ENCODE data around the gene DOP1B. TPM values are rescaled to one million over a fixed set of nuclear protein-coding genes. Genes with fewer than 3 reads are reported as not detected.
A peak's percentile ranks its signal among the peaks of the same experiment; 100 is the strongest.
"Not testable (repeated sequence)": the region's sequence is repeated elsewhere in the genome, so short reads cannot be mapped to it uniquely, and the experiment has no call there.

Gene DOP1B
- 3.5 and 4.3 TPM in 2 replicates for total RNA-seq (2014; rRNA removed; shearing (Covaris generic))

- DNase-seq (ENCODE audit: low spot score): no peak
These were observed at the start of gene DOP1B for GRCh38 chr21:36156815-36157670. DOP1B (plus strand) TSS chr21:36156824; CDS start chr21:36164734, 7,910 bp downstream.

- no peak for DNase-seq (ENCODE audit: low spot score)
These were observed 46.8 kb upstream of the DOP1B start for GRCh38 chr21:36109868-36110267.

- DNase-seq (ENCODE audit: low spot score): no peak
These were observed 45.4 kb upstream of the DOP1B start for GRCh38 chr21:36111238-36111637.

- peak; percentile 43 for DNase-seq (ENCODE audit: low spot score)
These were observed 42.8 kb upstream of the DOP1B start for GRCh38 chr21:36113647-36114428.

GRCh38 chr21:36115138-36115730 is 41.4 kb upstream of the DOP1B start:
- DNase-seq (ENCODE audit: low spot score): no peak

GRCh38 chr21:36117286-36117741 is 39.3 kb upstream of the DOP1B start:
- no peak for DNase-seq (ENCODE audit: low spot score)

GRCh38 chr21:36120304-36120888 is 36.2 kb upstream of the DOP1B start:
- no peak for DNase-seq (ENCODE audit: low spot score)

GRCh38 chr21:36122977-36123376 is 33.6 kb upstream of the DOP1B start:
- no peak for DNase-seq (ENCODE audit: low spot score)

- DNase-seq (ENCODE audit: low spot score): no peak
These were observed 32.2 kb upstream of the DOP1B start for GRCh38 chr21:36124395-36124794.

- peak; percentile 51 for DNase-seq (ENCODE audit: low spot score)
These were observed 31.0 kb upstream of the DOP1B start for GRCh38 chr21:36125512-36126207.

GRCh38 chr21:36126208-36126565 is 30.4 kb upstream of the DOP1B start:
- no peak for DNase-seq (ENCODE audit: low spot score)

GRCh38 chr21:36126621-36127110 is 30.0 kb upstream of the DOP1B start:
- no peak for DNase-seq (ENCODE audit: low spot score)

GRCh38 chr21:36127250-36127904 is 29.2 kb upstream of the DOP1B start:
- DNase-seq (ENCODE audit: low spot score): no peak

GRCh38 chr21:36127977-36128376 is 28.6 kb upstream of the DOP1B start:
- no peak for DNase-seq (ENCODE audit: low spot score)

GRCh38 chr21:36129219-36129618 is 27.4 kb upstream of the DOP1B start:
- DNase-seq (ENCODE audit: low spot score): no peak

GRCh38 chr21:36130414-36130762 is 26.2 kb upstream of the DOP1B start:
- not testable (repeated sequence) for DNase-seq (ENCODE audit: low spot score)

- not testable (repeated sequence) for DNase-seq (ENCODE audit: low spot score)
These were observed 25.8 kb upstream of the DOP1B start for GRCh38 chr21:36130839-36131238.

GRCh38 chr21:36132696-36133095 is 23.9 kb upstream of the DOP1B start:
- DNase-seq (ENCODE audit: low spot score): no peak

GRCh38 chr21:36134803-36135390 is 21.7 kb upstream of the DOP1B start, which contains the start of gene CBR3:
CBR3 (plus strand) TSS chr21:36135079; CDS start chr21:36135193, 114 bp downstream.
- DNase-seq (ENCODE audit: low spot score): no peak
